Muscle layer of colon (tissue), 2 donors: ENCODE results near the gene ADISSP.

ENCODE experiments used
- H3K27ac ChIP-seq: one replicate; pipeline ENCODE4 v1.7.0; 2013; ENCODE audit warnings: low read depth, mild to moderate bottlenecking, low read length, moderate library complexity
- H3K27me3 ChIP-seq, 2 donors: one replicate each; pipeline ENCODE4 v1.7.0; 2013; ENCODE audit warnings: low read length in 2 of 2, mild to moderate bottlenecking in 2 of 2; ENCODE audit not compliant: insufficient read depth in 2 of 2, control insufficient read depth in 1 of 2
- H3K36me3 ChIP-seq: one replicate; pipeline ENCODE4 v1.7.0; 2013; ENCODE audit warnings: mild to moderate bottlenecking, low read length; ENCODE audit not compliant: insufficient read depth
- H3K4me1 ChIP-seq: one replicate; pipeline ENCODE4 v1.7.0; 2013; ENCODE audit warnings: mild to moderate bottlenecking, low read length; ENCODE audit not compliant: insufficient read depth
- H3K4me3 ChIP-seq, 2 donors: one replicate each; pipeline ENCODE4 v1.7.0; 2013; ENCODE audit warnings: low read length in 2 of 2, low read depth in 1 of 2, mild to moderate bottlenecking in 1 of 2, moderate library complexity in 1 of 2
- H3K9ac ChIP-seq: one replicate; pipeline ENCODE4 v1.7.0; 2013; ENCODE audit warnings: low read length
- H3K9me3 ChIP-seq: one replicate; pipeline ENCODE4 v1.7.0; 2013; ENCODE audit warnings: mild to moderate bottlenecking, low read length
- donor health status: abdominal sarcoma.
- donor health status: Adenocarcinoma of cecum.

ADISSP gene

GRCh38 chr20:3767427-3768341, at the start of gene ADISSP:
ADISSP (minus strand) TSS chr20:3767753; CDS start chr20:3760100, 7,653 bp downstream.
- Histone ChIP-seq H3K9me3 (no peaks in the 10 kb centered on the region), H3K4me1 (peaks cover 43% of the 10 kb centered on the region), H3K9ac (peak within 1 kb of the TSS; percentile 53), H3K36me3 (no peaks in the 10 kb centered on the region), H3K27ac (peak within 1 kb of the TSS; percentile 91), H3K4me3 (peak within 1 kb of the TSS; percentile 52 to 82), H3K27me3 (no peaks in the 10 kb centered on the region)

DNA sequence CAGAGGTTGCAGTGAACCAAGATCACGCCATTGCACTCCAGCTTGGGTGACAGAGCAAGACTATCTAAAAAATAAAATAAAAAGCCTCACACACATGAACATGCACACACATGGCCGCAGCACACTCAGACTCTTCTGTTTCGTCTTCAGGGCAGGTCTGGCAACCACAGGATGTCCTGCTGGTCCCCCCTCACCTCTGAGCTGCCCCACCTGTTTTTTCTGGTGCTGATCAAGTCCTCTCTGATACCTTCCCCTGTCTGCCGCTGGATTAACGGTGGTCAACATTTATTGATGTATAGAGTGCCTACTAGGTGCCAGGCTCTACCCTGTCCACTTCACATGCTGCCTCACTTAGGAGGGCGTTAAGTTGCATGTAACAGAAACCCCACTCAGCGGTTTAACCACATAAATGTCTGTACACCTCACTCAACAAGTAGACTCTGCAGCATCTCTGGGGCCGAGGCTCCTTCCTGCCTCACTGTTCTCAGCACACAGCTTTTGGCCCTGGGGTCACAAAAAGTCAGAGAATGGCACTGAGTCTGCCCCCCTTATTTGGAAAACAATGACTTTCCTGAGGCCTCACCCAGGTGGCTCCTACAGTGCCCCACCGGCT, 48.3 kb upstream of the ADISSP start:
- no peaks in the 10 kb centered on the region for H3K9me3 ChIP-seq
- no peak overlapping the region for H3K27ac ChIP-seq
- no peak overlapping the region for H3K9ac ChIP-seq
- no peaks in the 10 kb centered on the region for H3K36me3 ChIP-seq
- H3K27me3 ChIP-seq: no peaks in the 10 kb centered on the region
- H3K4me3 ChIP-seq: no peak overlapping the region
- H3K4me1 ChIP-seq: peaks cover 38% of the 10 kb centered on the region

- Histone ChIP-seq H3K9me3 (no peaks in the 10 kb centered on the region), H3K4me1 (peaks cover 46% of the 10 kb centered on the region), H3K27me3 (no peaks in the 10 kb centered on the region), H3K9ac (no peak overlapping the region), H3K36me3 (no peaks in the 10 kb centered on the region), H3K4me3 (no peak overlapping the region), H3K27ac (no peak overlapping the region)
These were observed 47.5 kb upstream of the ADISSP start for GRCh38 chr20:3814928-3815495.

DNA sequence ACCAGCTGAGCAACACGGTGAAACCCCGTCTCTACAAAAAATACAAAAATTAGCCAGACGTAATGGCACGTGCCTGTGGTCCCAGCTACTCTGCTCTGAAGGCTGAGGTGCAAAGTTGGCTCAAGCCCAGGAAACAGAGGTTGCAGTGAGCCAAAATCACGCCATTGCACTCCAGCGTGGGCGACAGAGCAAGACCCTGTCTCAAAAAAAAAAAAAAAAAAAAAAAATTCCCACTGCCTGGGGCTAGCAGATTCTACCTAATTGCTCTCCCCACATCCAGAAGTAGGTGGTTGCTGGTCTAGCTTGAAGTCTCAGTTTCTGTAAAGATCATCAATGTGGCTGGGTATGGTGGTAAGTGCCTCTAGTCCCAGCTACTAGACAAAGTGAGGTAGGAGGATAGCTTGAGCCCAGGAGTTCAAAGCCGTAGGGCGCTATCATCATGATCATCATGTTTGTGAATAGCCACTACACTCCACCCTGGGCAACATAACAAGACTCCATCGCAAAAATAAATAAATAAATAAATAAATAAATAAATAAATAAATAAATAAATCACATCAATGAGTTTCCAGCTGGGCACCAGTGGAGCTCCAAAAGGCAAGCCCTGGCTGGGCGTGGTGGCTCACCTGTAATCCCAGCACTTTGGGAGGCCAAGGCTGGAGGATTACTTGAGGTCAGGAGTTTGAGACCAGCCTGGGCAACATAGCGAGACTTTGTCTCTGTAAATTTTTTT, 46.5 kb upstream of the ADISSP start:
- H3K9ac ChIP-seq: no peak overlapping the region
- no peak overlapping the region for H3K27ac ChIP-seq
- no peaks in the 10 kb centered on the region for H3K36me3 ChIP-seq
- no peaks in the 10 kb centered on the region for H3K9me3 ChIP-seq
- no peaks in the 10 kb centered on the region for H3K27me3 ChIP-seq
- H3K4me3 ChIP-seq: no peak overlapping the region
- H3K4me1 ChIP-seq: peaks cover 40% of the 10 kb centered on the region

GRCh38 chr20:3812975-3813847, 45.7 kb upstream of the ADISSP start:
- Histone ChIP-seq H3K36me3 (no peaks in the 10 kb centered on the region), H3K27ac (peak overlapping the region; percentile 56), H3K9ac (no peak overlapping the region), H3K27me3 (no peaks in the 10 kb centered on the region), H3K4me3 (no peak overlapping the region), H3K4me1 (peaks cover 40% of the 10 kb centered on the region), H3K9me3 (no peaks in the 10 kb centered on the region)

DNA sequence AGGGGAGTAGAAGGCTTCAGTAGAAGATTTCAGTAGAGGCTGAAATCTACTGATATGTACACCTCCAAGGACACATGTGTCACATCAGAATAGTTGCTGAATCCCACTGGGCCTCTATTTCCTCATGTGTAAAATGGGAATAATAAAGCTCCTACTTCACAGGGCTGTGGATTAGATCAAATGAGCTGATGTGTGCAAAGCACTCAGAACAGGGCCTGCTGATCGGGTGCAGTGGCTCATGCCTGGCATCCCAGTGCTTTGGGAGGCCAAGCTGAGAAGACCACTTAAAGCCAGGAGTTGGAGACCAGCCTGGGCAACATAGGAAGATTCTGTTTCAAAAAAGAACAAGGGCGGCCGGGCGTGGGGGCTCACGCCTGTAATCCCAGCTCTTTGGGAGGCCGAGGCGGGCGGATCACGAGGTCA, 44.7 kb upstream of the ADISSP start:
- H3K27me3 ChIP-seq: no peaks in the 10 kb centered on the region
- H3K36me3 ChIP-seq: no peaks in the 10 kb centered on the region
- no peak overlapping the region for H3K9ac ChIP-seq
- H3K4me3 ChIP-seq: peak overlapping the region in 1 of 2 donors; percentile 53
- H3K4me1 ChIP-seq: peaks cover 48% of the 10 kb centered on the region
- H3K9me3 ChIP-seq: no peaks in the 10 kb centered on the region
- peak overlapping the region; percentile 77 for H3K27ac ChIP-seq

GRCh38 chr20:3811467-3812258, 44.1 kb upstream of the ADISSP start:
- no peaks in the 10 kb centered on the region for H3K36me3 ChIP-seq
- no peaks in the 10 kb centered on the region for H3K27me3 ChIP-seq
- H3K9ac ChIP-seq: peak overlapping the region; percentile 55
- H3K4me1 ChIP-seq: peaks cover 54% of the 10 kb centered on the region
- peak overlapping the region in 1 of 2 donors; percentile 53 for H3K4me3 ChIP-seq
- H3K27ac ChIP-seq: peak overlapping the region; percentile 78
- no peaks in the 10 kb centered on the region for H3K9me3 ChIP-seq

- Histone ChIP-seq H3K4me1 (peaks cover 67% of the 10 kb centered on the region), H3K9ac (peak overlapping the region; percentile 43), H3K9me3 (no peaks in the 10 kb centered on the region), H3K36me3 (peaks cover 24% of the 10 kb centered on the region), H3K27ac (peak overlapping the region; percentile 85), H3K27me3 (no peaks in the 10 kb centered on the region), H3K4me3 (peak overlapping the region in 1 of 2 donors; percentile 45)
These were observed 41.0 kb upstream of the ADISSP start for GRCh38 chr20:3808544-3808943.

- H3K4me1 ChIP-seq: peaks cover 38% of the 10 kb centered on the region
- H3K27ac ChIP-seq: peak overlapping the region; percentile 85
- no peak overlapping the region for H3K9ac ChIP-seq
- peaks cover 62% of the 10 kb centered on the region for H3K36me3 ChIP-seq
- no peaks in the 10 kb centered on the region for H3K9me3 ChIP-seq
- H3K4me3 ChIP-seq: no peak overlapping the region
- no peaks in the 10 kb centered on the region for H3K27me3 ChIP-seq
These were observed 37.2 kb upstream of the ADISSP start for GRCh38 chr20:3804781-3805180.

DNA sequence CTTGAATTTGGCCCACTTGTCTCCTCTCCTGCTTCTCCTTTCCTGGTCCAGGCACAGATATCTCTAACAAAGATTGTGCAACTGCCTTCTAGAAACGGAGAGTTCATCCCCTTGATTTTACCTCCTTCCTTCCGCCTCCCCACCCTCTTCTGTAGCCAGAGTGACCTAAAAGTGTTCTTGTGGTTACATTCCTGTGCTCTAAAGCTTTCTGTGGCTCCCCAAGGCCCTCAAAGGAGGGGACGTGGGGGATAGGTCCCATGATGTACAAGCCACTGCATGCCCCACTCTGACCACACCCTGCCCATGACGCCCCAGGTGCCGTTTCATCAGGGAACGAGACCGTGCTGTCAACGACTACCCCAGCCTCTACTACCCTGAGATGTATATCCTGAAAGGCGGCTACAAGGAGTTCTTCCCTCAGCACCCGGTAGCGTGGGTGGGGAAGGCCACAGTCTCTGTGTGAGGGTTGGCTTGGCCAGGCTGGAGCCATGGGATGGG, 36.8 kb upstream of the ADISSP start:
- peaks cover 62% of the 10 kb centered on the region for H3K36me3 ChIP-seq
- no peak overlapping the region for H3K4me3 ChIP-seq
- no peak overlapping the region for H3K27ac ChIP-seq
- no peaks in the 10 kb centered on the region for H3K9me3 ChIP-seq
- H3K27me3 ChIP-seq: no peaks in the 10 kb centered on the region
- H3K9ac ChIP-seq: no peak overlapping the region
- peaks cover 42% of the 10 kb centered on the region for H3K4me1 ChIP-seq
